Panc1 (cell line): ENCODE measurements around the gene PHLPP1. TPM values are rescaled to one million over a fixed set of nuclear protein-coding genes. Genes with fewer than 3 reads are reported as not detected.

Experiments
- ATAC-seq: fragments of 200-7000 bp; cut with Tn5 transposase; 2 replicates; pipeline ENCODE4 v1.9.1; 2020; ENCODE audit warnings: mild to moderate bottlenecking, moderate library complexity
- BruUV-seq: library from RNA; stranded (reverse); fragments of 400-500 nt; replicated peaks from 2 replicates; lab custom pipeline; 2021; lab: Mats Ljungman, UMichigan
- CTCF ChIA-PET: fragments of 300-600 bp; sonication (Branson Sonifier 250); formaldehyde crosslinking; loops from one replicate; lab custom pipeline; 2022; ENCODE audit warnings: antibody characterized with exemption; lab: Charles Lee
- POLR2A ChIA-PET: fragments of 300-600 bp; sonication (Branson Sonifier 250); formaldehyde crosslinking; loops from one replicate; lab custom pipeline; 2022; ENCODE audit warnings: antibody characterized with exemption; lab: Charles Lee
- DNase-seq: peaks from one replicate; pipeline ENCODE4 v3.0.0-alpha.2; 2010; ENCODE audit warnings: low read depth, low spot score
- H3K27ac ChIP-seq: 2 replicates; pipeline ENCODE4 v1.5.1; 2011; ENCODE audit warnings: mild to moderate bottlenecking, low read length, inconsistent platforms
- H3K27me3 ChIP-seq: fragments of 200-500 bp; sonication (Bioruptor generic); 2 replicates; pipeline ENCODE4 v1.6.0; 2014; ENCODE audit warnings: low read length, inconsistent platforms; ENCODE audit not compliant: control insufficient read depth, insufficient read depth
- H3K36me3 ChIP-seq: fragments of 200-500 bp; sonication (Bioruptor generic); 2 replicates; pipeline ENCODE4 v1.5.1; 2014; ENCODE audit warnings: inconsistent platforms, mild to moderate bottlenecking, low read length, moderate library complexity; ENCODE audit not compliant: control insufficient read depth, insufficient read depth
- H3K4me1 ChIP-seq: 2 replicates; pipeline ENCODE4 v1.5.1; 2011; ENCODE audit warnings: inconsistent platforms, mild to moderate bottlenecking, low read length, moderate library complexity; ENCODE audit not compliant: control insufficient read depth, insufficient read depth
- H3K4me3 ChIP-seq, 2 experiments: 2 replicates each; pipeline ENCODE4 v1.5.1; 2011 to 2012; ENCODE audit warnings: low read depth in 2 of 2, low read length in 2 of 2, mild to moderate bottlenecking in 2 of 2, inconsistent platforms in 1 of 2, moderate library complexity in 1 of 2
- H3K9me3 ChIP-seq: fragments of 200-500 bp; sonication (Bioruptor generic); 2 replicates; pipeline ENCODE4 v1.5.1; 2014; ENCODE audit warnings: low read depth, mild to moderate bottlenecking, inconsistent platforms, low read length, moderate library complexity; ENCODE audit not compliant: control insufficient read depth, insufficient read depth
- CTCF ChIP-seq: fragments of 450-650 bp; IDR thresholded peaks from 2 replicates; pipeline ENCODE4 v1.5.1; 2017; ENCODE audit warnings: mild to moderate bottlenecking
- POLR2AphosphoS5 ChIP-seq: IDR thresholded peaks from 2 replicates; pipeline ENCODE4 v1.6.1; 2012; ENCODE audit warnings: mild to moderate bottlenecking, low read depth, low read length, moderate library complexity
- REST ChIP-seq, 2 experiments: IDR thresholded peaks; 2 replicates each; pipeline ENCODE4 v1.6.1; 2011 to 2012; ENCODE audit warnings: low read depth in 2 of 2, control low read depth in 1 of 2, low read length in 1 of 2, mild to moderate bottlenecking in 1 of 2, moderate library complexity in 1 of 2; ENCODE audit not compliant: insufficient read depth in 1 of 2
- SIN3A ChIP-seq: IDR thresholded peaks from 2 replicates; pipeline ENCODE4 v1.6.1; 2012; ENCODE audit warnings: low read depth, mild to moderate bottlenecking, low read length, moderate library complexity, borderline replicate concordance; ENCODE audit not compliant: insufficient read depth
- TCF7L2 ChIP-seq: IDR thresholded peaks from 2 replicates; pipeline ENCODE4 v1.6.1; 2011; ENCODE audit warnings: mild to moderate bottlenecking, low read depth, low read length, inconsistent platforms
- in situ Hi-C: cut with HindIII; loops from 2 replicates; pipeline ENCODE4 v1.10.0; 2016; ENCODE audit warnings: low sequenced_read_pairs, low pct_unique_long_range_greater_than_20kb
- intact Hi-C: fragments of 100-400 bp; cut with micrococcal nuclease; formaldehyde crosslinking; loops from one replicate; pipeline ENCODE4 v1.10.0; 2022; ENCODE audit not compliant: unreplicated experiment
- total RNA-seq: library from RNA; stranded (reverse); gene quantifications from one replicate; pipeline ENCODE4 v1.2.1, GENCODE V29; 2021; ENCODE audit not compliant: unreplicated experiment

The PHLPP1 gene
- total RNA-seq, 1 experiment from 2014 or later = 6.3 TPM

- Histone ChIP-seq H3K27ac (no peak overlapping the region), H3K4me1 (no peaks in the 10 kb centered on the region), H3K36me3 (no peaks in the 10 kb centered on the region), H3K27me3 (no peaks in the 10 kb centered on the region), H3K4me3 (no peak overlapping the region), H3K9me3 (no peaks in the 10 kb centered on the region)
- intact Hi-C loops (no loop called here), in situ Hi-C loops (no loop called here)
- DNase-seq (no peak), ATAC-seq (no peak)
- no TSS peak for BruUV-seq
- no peak for TF ChIP-seq SIN3A
- TF ChIP-seq REST (IDR thresholded peaks at IDR 0.05; ENCODE audit: insufficient read depth in 1 of 2, low read depth in 2 of 2, low read length in 1 of 2) = no peak
- TF ChIP-seq CTCF = no peak
- no peak for TF ChIP-seq TCF7L2
- ChIA-PET POLR2A (no interaction called here), CTCF (no interaction called here)
These were observed 69.1 kb downstream of the PHLPP1 start for GRCh38 chr18:62784338-62784965.

GRCh38 chr18:62784966-62785413 is 69.6 kb downstream of the PHLPP1 start:
- POLR2A ChIA-PET = no interaction called here
- DNase-seq (no peak), ATAC-seq (no peak)
- no TSS peak for BruUV-seq
- Histone ChIP-seq H3K4me3 (no peak overlapping the region), H3K4me1 (no peaks in the 10 kb centered on the region), H3K27ac (no peak overlapping the region), H3K9me3 (no peaks in the 10 kb centered on the region), H3K27me3 (no peaks in the 10 kb centered on the region), H3K36me3 (no peaks in the 10 kb centered on the region)
- TF ChIP-seq TCF7L2 = no peak
- no peak for TF ChIP-seq CTCF
- TF ChIP-seq SIN3A = no peak
- TF ChIP-seq POLR2AphosphoS5 = no peak
- no peak for TF ChIP-seq REST (IDR thresholded peaks at IDR 0.05; ENCODE audit: insufficient read depth in 1 of 2, low read depth in 2 of 2, low read length in 1 of 2)
- intact Hi-C loops (no loop called here), in situ Hi-C loops (no loop called here)
- CTCF ChIA-PET = no interaction called here
